ENCODE results near the gene NKX1-1.
"Not testable (repeated sequence)": the region's sequence is repeated elsewhere in the genome, so short reads cannot be mapped to it uniquely, and the experiment has no call there.

Gene NKX1-1

DNA sequence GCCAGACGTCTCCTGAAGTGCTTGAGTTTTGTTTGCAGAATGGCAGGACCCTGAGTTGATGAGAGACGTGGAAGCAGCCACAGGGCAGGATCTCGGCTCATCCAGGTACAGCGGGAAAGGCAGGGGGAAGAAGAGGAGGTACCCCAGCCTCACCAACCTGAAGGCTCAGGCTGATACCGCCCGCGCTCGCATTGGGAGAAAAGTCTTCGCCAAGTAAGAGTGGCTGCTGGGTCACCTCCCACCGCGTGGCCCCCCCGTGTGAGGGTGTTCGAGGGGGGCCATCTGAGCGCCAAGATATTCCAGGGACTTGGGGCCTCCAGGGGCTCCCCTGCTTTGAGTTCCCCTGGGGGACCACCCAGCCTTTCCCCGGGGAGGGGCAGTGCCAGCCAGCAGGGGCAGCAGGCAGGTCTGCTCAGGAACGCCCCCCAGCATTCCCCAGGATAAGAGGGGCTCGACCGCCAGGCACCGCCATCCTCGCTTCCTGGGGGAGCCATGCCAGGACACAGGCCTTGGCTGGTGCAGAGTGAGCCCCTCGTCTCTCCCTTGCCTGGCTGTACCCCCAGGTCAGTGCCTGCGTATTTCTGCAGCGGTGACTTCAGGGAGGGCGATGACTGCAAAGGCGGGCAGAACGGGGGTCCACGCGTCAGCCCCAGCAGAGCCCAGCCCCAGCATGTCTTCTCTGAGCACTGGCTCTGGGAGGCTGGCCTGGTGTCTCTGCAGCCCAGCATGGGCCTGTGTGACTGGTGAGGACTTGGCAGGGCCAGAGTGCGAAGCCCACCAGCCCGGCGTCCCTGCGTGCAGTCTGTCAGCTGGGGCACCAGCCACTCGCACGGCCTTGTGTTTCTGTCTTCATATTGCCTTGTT lies 22.3 kb downstream of the NKX1-1 start:
- DNase-seq: no peak

DNA sequence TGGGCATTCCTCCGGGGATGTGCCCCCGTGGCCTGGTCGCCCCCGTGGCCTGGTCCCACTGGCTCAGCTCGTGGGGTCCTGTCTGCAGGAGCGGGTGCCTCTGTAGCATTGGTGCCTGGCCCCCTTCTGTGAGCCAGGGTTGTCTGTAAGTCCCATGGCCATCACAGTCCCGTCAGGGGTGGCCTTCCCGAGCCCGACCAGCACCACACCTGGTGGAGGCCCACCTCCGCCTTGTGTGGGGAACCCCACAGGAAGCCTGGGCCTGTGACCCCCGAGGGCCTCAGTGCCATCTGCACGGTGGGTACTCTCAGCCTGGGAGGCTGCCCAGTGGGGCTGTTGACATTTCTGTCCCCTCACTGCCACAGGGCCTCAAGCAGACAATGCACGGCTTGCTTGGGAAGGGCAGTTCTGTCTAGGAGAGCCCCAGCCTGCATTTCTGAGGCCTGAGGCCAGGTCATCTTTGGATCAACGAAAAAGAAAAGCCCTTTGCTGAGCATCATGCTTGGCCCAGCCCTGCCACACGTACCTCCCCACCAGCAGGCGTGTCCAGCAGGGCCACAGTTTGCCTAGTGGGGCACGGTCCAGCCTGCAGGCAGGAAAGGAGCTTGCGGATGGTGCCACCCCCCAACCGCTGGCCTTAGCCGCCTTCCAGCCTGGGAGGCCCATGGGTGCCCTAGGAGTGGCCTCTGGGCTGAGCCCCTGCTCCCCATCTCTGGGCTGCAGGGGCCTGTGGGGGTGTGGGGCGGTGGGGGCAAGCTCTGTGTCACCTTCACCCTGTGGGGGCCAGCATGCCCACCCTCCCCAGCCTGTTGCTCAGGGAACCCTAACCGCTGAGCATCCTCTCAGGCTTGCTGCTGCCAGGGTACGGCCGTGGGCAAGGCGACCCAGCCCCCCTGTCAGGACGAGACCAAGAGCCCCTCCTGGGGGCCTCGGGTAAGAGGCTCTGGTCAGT lies 23.2 kb downstream of the NKX1-1 start:
- DNase-seq: no peak

DNA sequence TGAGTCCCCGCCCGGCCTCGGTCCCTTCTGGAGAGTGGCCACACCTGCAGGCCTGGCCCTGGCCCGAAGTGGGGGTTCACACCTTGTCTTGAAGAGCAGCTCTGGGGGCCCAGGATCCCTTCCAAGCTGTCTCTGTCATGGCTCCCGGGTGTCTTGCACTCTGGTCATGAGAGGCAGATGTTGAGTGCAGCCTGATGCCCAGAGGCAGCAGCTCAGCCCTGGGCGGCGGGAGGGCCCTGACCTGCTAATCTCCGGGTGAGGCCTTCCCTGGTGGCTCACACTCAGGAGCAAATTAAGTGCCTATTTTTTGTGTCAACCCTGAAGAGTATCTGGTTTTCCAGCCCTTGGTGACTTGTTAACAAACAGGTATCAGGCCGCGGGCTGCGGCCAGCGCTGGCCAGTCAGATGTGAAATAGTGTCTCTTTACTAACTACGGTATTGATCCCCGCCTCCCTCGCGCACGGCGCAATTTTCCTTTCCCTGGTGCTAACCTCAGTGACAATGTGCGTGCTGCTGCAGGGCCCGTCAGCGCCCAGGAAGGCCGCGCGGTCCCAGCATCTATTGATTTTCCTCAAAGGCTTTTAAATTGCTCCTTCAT lies 24.2 kb downstream of the NKX1-1 start:
- no peak for DNase-seq

DNA sequence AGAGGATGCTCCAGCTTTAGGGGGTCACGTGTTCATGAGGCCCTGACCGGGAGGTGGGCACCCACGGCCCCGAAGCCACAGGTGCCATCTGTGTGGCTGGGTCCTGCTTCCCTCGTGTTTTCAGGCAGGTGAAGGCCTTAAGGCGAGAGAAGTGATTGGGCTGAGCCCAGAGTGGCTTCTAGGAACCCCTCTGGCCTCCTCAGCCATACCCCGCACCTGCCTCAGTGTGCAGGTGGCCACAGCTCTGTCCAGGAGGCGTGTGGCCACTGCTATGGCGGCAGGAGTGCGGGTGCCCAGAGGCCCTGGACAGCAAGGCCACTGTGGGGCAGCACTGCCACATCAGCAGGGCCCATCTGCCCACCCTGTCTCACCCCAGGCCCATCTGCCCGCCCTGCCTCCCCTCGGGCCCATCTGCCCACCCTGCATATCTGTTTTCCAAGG lies 25.0 kb downstream of the NKX1-1 start:
- no peak for DNase-seq

DNA sequence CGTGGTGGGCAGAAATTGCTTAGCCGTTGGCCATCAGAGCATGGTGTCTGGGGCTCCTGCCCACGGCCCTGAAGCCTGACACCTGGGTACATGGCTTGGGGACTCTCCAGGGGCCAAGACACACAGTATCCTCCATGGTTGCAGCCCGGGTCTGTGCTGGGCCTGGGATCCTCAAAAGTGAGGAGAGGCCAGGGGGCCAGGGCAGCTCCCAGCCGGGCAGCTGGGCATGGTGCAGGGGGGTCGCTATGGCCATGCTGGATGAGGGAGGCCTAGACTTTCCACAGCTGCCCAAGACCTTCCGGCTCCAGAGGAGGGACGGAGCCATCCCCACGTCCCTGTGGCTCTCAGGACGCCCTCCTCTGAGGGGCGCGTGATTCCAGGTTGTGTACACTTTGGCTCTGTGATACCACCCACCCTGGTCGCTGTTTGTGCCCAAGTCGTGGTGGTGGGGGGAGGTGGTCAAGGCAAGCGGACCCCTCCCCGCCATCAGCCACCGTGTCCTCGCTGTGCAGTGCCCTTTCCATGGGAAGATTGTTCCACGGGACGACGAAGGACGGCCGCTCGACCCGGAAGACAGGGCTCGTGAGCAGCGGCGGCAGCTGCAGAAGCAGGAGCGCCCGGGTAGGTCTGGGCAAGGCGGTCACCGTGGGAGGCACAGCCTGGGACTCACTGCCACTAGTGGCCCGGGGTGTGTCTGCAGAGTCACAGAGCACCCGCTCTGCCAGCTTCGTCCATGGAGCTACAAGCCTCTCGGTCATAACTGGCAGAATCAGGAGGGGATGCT lies 25.7 kb downstream of the NKX1-1 start:
- DNase-seq: no peak

DNA sequence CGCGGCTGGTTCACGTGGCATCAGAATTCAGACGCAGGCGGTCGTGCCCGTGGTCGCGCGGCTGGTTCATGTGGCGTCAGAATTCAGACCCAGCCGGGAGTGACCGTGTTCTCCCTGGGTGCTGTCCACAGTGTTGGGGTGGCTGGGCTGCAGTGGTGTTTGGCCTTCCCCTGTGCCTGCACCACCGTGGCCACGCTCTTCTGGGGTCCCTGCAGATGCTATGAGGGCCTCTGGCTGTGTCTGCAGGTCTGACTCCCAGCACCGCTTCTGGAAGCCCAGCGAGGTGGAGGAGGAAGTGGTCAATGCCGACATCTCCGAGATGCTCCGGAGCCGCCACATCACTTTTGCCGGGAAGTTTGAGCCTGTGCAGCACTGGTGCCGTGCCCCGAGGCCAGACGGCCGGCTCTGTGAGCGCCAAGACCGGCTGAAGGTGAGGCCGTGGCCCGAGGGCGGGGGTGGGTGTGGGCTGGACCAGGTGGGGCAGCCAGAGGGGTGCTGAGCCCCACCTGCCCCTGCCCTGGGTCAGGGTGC lies 26.4 kb downstream of the NKX1-1 start:
- no peak for DNase-seq

DNA sequence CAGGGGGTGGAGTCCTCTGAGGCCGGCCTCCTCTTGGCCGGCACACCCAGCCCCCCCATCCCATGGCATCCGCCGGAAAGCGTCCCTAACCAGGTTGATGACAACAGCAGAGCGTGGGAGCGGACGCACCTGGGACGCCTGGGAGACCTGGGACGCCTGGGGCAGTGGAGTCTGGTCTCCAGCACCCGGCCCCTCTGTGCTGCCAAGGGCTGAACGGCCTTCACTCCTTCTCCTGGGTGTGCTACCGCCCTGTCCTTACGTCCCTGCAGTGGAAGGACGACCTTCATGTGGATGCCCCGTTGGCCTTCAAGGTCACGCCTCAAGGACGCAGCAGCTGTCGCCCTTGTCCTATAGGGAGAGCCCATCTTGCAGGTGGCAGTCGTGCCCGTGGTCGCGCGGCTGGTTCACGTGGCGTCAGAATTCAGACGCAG lies 26.9 kb downstream of the NKX1-1 start:
- DNase-seq: no peak

DNA sequence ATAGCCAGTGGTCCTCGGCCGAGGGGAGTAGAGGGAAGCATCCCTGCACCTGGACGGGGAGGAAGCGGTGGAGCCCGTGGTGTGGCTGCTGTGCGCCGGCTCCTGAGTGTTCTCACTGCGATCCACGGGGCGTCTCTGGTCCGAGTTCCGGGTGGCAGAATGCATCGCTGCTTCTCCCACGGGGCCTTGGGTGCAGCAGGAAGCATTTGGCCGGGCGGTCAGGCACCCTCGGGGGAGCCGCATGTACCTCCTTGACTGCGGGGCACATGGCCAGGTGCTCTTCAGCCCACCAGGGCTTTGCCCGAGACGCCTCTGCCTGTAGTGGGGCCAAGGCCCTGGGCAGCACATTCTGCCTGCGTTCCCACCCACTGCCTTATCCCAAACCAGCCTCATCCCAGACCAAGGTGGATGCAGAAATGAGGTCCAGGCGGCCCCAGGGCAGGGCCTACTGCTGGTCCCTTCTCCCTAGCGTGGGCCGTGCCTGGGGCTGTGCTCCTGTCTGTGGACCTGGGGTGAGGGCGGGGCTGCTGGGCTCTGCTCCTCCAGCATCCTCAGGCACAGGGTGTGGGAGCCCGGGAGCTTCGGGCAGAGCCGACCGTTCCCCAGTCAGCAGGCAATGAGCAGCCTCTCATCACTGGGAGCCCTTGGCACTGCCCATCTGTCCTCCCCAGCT lies 27.5 kb downstream of the NKX1-1 start:
- no peak for DNase-seq

DNA sequence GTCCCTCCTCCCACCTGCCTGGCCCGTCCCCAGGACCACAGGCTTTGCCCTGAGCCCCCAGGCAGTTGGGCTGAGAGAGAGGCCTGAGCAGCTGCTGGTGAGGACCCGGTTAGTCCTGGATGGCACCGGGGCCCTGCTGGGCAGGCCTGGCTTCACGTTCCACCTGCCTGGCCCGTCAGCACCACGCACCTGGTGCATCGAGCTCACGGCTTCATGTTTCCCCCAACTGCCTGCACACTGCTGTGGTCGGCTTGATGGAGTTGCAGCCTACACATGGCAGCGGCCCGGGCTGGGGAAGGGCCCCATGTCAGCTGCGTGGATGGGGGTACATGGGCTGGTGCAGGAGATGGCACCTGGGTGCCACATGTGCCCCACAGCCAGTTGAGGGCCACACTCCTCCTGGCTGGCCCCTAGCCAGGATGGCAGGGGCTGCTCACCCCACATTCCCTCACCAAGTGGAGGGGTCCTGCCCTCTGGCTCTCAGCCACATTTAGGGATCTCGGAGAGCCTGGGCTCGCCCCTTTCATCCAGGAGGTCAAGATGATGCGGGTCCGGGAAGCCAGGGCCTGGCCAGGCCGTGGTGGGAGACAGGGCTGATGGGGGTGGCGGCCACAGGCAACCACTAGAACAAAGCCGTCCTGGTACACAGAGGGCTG lies 28.5 kb downstream of the NKX1-1 start:
- no peak for DNase-seq

DNA sequence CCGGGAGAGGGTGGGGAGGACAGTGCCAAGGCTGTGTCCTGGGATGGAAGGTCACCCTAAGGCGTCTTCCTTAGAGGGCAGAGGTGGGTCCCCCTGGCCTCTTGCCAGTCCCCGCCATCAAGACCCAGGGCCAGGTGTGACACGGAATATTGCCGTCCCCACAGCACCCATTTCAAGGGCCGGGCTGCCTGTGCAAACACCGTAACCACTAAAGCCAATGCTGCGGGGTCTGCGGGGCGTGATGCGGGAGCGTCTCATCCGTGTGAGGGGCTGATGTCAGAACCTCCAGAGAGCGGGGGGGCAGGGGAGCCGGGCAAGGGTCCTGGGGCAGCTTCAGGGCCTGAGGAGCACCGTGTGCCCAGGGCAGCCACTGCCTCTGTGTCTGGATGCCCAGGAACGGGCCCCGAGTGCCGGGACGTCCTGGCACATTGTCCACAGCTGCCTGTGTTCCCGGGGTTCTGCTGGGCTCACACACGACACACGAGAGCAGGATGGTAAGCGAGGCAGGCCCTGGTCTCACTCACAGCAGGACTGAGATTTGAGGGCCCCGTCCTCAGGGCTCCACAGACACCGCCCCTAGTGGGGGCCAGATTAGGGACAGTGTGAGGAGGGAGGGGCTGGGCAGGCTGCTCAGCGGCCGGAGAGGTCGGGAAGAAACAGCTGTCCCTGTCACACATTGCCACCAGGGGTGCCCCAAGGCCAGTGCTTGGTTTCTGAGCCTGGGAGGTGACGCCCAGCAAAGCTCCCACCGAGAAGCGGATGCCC lies 29.2 kb downstream of the NKX1-1 start:
- DNase-seq: no peak

DNA sequence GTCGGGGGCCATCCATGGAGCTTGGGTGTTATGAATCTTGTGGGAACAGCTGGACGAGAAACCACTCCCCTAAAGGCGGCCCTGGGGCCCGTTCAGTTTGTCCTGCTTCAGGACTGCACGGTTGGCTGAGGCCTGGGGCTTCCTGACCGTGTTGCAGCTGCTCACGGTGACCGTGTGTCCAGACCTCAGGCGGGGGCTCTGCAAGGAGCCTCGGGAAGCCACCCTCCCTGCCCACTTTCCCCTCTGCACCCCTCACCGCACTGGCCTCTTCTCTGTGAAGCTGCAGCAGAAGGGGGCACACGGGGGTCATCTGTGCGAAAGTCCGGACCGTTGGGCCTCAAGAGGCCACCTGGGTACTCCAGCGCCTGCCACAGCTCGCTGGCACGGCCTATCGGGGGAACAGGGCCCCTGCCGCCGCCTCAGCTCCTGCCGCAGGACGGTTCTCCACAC lies 29.8 kb downstream of the NKX1-1 start:
- DNase-seq: no peak

DNA sequence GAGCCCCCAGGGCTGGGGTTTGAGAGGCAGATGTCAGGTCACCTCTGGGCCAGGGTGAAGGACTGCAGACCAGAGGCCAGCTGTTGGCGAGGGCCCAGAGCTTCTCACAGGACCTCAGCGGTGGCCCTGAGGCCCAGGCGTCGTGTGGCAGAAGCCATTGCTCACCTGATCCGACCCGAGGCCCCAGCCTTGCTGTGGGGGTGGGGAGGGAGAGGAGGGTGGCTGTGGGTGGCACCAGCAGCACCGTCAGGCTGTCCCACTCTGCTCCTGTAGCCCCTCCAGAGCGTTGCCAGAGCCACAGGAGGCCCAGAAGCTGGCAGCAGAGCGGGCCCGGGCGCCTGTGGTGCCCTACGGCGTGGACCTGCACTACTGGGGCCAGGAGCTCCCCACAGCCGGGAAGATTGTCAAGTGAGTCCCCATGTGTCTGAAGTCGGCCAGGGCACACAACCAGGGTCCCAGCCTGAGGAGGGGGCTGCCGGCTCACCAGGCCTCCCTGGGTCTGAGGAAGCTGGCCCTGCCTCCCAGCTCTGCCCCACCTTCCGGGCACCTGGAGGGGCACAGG lies 30.4 kb downstream of the NKX1-1 start:
- no peak for DNase-seq

DNA sequence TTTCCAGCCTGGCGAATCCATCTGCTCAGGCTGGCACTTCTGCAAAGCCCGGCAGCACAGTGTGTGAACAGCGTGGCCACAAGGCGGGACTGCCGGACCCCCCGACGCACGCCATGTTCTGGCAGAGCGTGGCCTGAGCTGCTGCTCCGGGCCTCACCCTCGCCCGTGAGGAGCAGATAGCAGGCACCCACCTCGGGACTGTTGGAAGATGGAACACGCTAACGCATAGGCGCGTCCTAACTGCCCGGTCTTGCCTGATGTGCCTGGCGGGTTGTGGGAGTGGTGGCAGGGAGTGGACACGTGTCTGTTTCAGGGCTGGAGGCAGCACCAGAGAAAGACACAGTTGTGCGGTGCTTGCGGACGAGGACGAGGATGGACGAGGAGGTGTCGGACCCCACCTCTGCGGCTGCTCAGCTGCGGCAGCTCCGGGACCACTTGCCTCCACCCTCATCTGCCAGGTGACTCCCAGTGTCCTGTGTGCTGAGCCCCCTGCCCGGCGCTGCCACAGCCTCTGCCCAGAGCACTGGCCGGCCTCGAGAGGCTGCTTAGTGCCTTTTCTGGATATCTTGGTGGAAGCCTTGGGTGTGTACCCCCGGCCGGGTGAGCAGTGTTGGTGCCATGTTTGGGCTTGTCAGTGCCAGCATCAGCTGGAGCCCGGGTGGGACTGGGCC lies 31.1 kb downstream of the NKX1-1 start:
- DNase-seq: no peak

DNA sequence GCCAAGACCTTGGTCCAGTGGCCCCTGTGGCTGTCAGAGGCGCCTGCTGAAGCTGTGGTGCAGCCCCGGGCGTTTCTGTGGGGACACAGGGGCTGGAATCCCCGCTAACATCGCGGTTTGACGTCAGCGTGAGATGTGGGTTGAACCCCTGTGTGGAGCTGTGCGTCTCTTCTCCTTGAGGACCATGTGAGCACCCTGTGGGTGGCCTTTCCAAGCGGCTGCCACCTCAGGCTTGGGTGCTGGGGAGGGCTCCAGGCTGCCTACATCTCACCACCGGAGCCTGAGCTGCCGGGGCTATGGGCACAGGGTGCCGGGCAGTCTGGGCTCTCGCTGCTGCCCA lies 31.6 kb downstream of the NKX1-1 start:
- no peak for DNase-seq

DNA sequence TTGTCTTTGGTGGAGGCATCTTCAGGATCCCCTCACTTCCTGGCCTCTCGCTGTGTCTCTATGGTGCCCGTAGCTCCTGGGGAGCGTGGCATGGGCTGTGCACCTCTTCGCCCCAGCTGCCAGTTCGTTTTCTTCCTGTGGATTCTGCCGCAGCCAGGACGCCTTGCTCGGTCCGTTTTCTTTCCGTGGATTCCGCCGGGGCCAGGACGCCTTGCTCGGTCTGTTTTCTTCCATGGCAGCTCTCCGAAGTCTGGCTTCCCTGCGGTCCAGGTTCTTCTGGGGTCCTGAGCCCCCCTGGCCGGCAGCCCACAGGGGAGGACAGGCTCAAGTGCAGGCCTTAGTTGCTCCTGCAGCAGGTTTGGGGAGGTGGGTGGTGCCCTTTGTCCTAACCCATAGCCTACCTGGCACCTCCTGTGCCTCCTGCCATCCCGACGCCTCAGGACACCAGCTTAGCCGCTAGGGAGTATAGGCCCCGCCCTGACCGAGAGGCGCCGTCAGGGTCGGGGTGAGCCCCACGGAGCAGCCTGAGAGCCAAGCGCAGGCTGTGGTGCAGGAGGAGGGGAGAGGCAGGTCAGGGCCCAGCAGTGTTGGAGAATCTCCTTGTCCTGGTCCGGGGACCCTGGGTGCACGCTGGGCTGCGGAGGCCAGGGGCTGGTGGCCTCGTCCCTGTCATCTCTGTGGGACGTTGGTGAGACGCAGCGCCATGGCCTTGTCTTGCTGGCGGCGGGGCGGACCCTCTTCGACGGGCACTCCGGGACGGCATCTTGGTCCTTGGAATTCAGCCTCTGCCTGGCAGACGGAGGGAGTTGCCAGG lies 32.1 kb downstream of the NKX1-1 start:
- DNase-seq: no peak

DNA sequence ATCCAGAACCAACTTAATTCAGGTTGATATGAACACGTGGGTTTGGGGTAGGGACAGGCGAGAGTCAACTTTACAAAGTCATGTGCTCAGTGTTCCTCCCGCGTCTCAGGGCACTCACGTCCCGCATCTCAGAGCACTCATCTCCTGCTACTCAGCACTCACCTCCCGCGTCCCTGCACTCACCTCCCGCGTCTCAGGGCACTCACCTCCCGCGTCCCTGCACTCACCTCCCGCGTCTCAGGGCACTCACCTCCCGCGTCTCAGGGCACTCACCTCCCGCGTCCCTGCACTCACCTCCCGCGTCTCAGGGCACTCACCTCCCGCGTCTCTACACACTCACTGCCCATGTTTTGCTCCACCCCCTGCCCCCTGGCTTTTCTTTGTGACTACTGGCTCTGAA lies 33.7 kb downstream of the NKX1-1 start:
- DNase-seq: not testable (repeated sequence)

DNA sequence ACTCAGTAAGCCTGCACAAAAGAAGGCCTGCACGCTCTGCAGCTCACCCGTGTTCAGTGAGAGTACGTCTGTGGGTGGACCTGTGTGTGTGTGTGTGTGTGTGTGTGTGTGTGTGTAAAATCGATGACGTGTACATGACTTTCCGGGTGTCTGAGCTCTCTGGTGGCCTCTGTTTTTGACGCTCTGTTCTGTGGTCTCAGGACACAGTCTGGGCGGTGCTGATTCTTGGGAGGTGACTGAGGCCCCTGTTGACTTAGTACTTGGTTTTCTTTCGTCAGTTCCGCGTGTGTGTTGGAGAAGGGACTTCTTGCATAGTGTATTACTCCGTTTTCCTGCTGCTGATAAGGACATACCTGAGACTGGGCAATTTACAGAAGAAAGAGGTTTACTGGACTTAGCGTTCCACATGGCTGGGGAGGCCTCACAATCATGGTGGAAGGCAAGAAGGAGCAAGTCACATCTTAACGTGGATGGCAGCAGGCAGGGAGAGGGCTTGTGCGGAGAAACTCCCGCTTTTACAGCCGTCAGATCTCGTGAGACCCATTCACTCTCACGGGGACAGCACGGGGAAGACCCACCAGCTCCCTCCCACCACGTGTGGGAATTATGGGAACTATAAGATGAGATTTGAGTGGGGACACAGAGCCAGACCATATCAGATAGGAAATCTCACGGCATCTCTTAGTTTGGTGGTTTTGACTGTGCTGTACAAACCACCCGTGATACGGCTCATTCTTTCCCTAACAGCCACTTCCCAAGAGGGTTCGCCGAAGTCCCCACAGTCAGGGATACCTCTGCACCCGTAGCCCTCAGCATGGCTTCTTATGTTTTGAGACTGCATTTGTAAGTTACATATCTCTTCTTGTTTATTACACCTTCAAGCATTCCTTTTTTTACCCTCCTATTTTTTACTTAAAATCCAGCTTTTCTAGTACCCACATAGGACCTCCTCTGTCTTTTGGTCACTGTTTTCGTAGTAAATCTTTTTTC lies 34.8 kb downstream of the NKX1-1 start:
- no peak for DNase-seq
